ENCODE measurements around the gene EFS. TPM values are rescaled to one million over a fixed set of nuclear protein-coding genes. Genes with fewer than 3 reads are reported as not detected.

EFS gene
- total RNA-seq, 2 experiments from 2014 or later = not detected

DNA sequence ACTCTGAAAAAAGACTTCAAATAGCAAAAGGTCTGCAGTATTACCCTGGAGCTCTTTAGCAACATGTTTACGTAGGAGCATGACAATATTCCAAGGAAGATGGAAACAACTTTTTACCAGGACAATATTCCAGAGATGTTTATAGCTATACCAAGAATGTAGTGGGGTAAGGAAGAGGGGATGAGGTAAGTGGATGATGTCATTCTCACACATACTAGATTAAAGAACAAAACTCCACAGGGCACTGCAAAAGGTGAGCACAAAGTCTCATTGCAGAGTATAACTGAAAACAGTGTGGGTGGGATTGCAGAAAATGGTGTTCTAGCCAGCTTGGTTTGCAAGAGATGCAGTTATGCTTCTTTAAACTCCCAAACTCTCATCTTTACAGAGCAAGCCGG, 20.3 kb upstream of the EFS start:
- intact Hi-C loops (cut with micrococcal nuclease; ENCODE audit: unreplicated experiment) = no loop called here
- Histone ChIP-seq H3K79me2 (ENCODE audit: insufficient read depth, low read depth, low read length) (no peaks in the 10 kb centered on the region), H3K36me3 (ENCODE audit: insufficient read depth, low read length) (no peaks in the 10 kb centered on the region), H3K9me2 (ENCODE audit: insufficient read depth, low read length) (no peaks in the 10 kb centered on the region), H3K9me3 (ENCODE audit: low read length) (no peaks in the 10 kb centered on the region), H3K4me2 (ENCODE audit: low read length) (no peak overlapping the region), H3K4me1 (ENCODE audit: insufficient read depth, low read length, poor library complexity, severe bottlenecking) (no peaks in the 10 kb centered on the region), H2AFZ (ENCODE audit: low read length) (no peak overlapping the region), H3K4me3 (ENCODE audit: low read depth, low read length, poor library complexity, severe bottlenecking) (no peak overlapping the region), H4K20me1 (ENCODE audit: insufficient read depth, low read length) (no peaks in the 10 kb centered on the region), H3K27ac (ENCODE audit: low read depth, low read length, poor library complexity, severe bottlenecking) (no peak overlapping the region)
- no TSS peak for BruUV-seq (replicated peaks)
- POLR2A ChIA-PET = no interaction called here
- CTCF ChIA-PET (ENCODE audit: unreplicated experiment) = interaction anchor here (0.6 kb wide), 1 partner anchor 220 kb away, joined by 3 read pairs; no protein-coding TSS in a partner anchor
- TF ChIP-seq, protein P1, sequence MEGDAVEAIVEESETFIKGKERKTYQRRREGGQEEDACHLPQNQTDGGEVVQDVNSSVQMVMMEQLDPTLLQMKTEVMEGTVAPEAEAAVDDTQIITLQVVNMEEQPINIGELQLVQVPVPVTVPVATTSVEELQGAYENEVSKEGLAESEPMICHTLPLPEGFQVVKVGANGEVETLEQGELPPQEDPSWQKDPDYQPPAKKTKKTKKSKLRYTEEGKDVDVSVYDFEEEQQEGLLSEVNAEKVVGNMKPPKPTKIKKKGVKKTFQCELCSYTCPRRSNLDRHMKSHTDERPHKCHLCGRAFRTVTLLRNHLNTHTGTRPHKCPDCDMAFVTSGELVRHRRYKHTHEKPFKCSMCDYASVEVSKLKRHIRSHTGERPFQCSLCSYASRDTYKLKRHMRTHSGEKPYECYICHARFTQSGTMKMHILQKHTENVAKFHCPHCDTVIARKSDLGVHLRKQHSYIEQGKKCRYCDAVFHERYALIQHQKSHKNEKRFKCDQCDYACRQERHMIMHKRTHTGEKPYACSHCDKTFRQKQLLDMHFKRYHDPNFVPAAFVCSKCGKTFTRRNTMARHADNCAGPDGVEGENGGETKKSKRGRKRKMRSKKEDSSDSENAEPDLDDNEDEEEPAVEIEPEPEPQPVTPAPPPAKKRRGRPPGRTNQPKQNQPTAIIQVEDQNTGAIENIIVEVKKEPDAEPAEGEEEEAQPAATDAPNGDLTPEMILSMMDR (conservative IDR thresholded peaks at IDR 0.05; ENCODE audit: low read length) = no peak
- TF ChIP-seq EZH2phosphoT487 (IDR thresholded peaks at IDR 0.05; ENCODE audit: borderline replicate concordance, low read depth, low read length) = no peak
- DNase-seq (ENCODE audit: low spot score) = no peak

DNA sequence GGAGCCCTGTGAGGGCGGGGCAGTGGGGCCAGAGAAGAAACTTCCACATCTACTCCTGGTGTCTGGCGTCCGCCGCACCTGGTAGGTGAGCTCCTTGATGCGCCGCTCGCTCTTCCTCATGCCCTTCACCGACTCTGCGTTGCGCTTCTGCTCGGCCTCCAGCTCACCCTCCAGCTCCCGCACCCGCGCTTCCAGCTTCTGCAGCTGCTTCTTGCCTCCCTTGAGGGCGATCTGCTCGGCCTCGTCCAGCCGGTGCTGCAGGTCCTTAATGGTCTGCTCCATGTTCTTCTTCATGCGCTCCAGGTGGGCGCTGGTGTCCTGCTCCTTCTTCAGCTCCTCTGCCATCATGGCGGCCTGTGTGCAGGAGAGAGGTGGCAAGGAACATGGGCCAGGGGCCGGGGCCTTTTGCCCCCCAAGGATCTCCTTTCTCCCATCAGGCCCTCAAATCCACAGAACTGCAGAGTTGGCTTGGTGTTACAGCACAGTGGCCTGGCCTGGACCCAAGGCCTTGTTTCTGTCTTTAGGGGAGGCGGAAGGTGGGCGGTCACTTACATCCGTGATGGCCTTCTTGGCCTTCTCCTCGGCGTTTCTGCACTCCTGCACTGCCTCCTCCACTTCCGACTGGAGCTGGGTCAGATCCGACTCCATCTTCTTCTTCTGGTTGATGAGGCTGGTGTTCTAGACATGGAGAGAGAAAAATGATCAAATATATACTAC, 19.6 kb upstream of the EFS start:
- Histone ChIP-seq H3K79me2 (ENCODE audit: insufficient read depth, low read depth, low read length) (no peaks in the 10 kb centered on the region), H3K4me1 (ENCODE audit: insufficient read depth, low read length, poor library complexity, severe bottlenecking) (no peaks in the 10 kb centered on the region), H3K9me3 (ENCODE audit: low read length) (no peaks in the 10 kb centered on the region), H3K4me3 (ENCODE audit: low read depth, low read length, poor library complexity, severe bottlenecking) (no peak overlapping the region), H3K36me3 (ENCODE audit: insufficient read depth, low read length) (no peaks in the 10 kb centered on the region), H3K9me2 (ENCODE audit: insufficient read depth, low read length) (no peaks in the 10 kb centered on the region), H3K27ac (ENCODE audit: low read depth, low read length, poor library complexity, severe bottlenecking) (no peak overlapping the region), H4K20me1 (ENCODE audit: insufficient read depth, low read length) (no peaks in the 10 kb centered on the region), H3K4me2 (ENCODE audit: low read length) (no peak overlapping the region), H2AFZ (ENCODE audit: low read length) (no peak overlapping the region)
- CTCF ChIA-PET (ENCODE audit: unreplicated experiment) = interaction anchor here (0.6 kb wide), 1 partner anchor 221 kb away, joined by 3 read pairs; no protein-coding TSS in a partner anchor
- TF ChIP-seq, protein P1 (conservative IDR thresholded peaks at IDR 0.05; ENCODE audit: low read length) = no peak
- no peak for TF ChIP-seq EZH2phosphoT487 (IDR thresholded peaks at IDR 0.05; ENCODE audit: borderline replicate concordance, low read depth, low read length)
- no peak for DNase-seq (ENCODE audit: low spot score)
- no TSS peak for BruUV-seq (replicated peaks)
- POLR2A ChIA-PET = interaction anchor here (0.6 kb wide), 1 partner anchor 82 kb away, joined by 3 read pairs; no protein-coding TSS in a partner anchor
- intact Hi-C loops (cut with micrococcal nuclease; ENCODE audit: unreplicated experiment) = loop anchor here (5.0 kb wide), 1 partner anchor 262 kb away; no protein-coding TSS in a partner anchor

Data from OCI-LY7 (cell line).